CD4-positive, alpha-beta T cell treated with Interleukin-17A for 4 hours (primary cell): ENCODE measurements around the gene NDEL1.

ENCODE experiments used
- DNase-seq: peaks from one replicate; pipeline ENCODE4 v3.0.0-alpha.2; 2020; ENCODE audit warnings: mixed read lengths

NDEL1 gene

DNA sequence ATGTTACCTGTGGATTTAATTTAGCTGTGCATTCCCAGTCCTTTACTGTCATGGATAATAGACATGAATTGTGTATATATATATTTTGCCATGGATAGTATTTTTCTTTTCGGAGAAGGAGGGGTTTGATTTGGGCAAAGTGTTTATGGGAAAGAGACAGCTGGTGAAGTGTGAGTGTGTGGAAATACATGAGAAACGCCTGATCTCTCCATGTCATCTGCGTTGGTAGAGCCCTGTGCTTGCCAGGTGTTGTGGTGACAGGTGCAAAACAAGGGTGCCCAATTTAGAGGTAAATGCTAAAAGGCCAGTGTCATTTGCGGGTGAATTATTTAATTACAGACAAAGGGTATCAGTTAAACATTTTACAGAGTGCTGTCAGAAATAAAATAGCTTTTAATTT, 23.4 kb downstream of the NDEL1 start:
- no peak for DNase-seq

DNA sequence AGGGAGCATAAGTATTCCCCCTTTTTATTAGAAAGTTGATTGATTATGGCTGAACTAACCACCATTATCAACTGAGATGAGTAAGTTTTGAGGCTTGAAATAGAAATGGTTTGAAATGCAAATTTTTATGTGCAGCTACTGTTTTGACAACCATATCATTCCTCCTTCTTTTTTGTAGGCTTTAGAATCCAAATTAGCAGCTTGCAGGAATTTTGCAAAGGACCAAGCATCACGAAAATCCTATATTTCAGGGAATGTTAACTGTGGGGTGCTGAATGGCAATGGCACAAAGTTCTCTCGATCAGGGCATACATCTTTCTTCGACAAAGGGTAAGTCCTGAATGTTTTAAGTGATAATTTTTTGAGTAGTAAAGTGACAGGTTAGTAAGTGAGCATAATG, 24.1 kb downstream of the NDEL1 start:
- DNase-seq = no peak

DNA sequence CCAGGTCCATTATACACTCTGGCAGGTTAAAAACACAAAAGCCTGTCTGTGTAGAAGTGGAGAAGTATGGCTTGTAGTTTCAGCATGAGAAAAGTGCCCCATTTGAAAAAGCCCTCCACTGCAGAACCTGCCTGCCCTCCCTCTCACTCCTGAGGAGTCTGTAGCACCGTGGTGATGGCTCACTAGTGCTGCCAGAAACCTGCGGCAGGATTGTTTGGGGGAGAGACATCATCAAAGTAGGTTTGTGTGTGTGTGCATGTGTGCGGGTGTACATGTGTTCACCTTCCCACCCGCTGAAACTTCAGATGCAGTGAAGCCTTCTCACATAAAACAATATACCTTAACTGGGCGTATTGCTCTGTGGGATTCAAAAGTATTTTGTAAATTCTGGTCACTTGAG, 26.9 kb downstream of the NDEL1 start:
- DNase-seq = no peak

DNA sequence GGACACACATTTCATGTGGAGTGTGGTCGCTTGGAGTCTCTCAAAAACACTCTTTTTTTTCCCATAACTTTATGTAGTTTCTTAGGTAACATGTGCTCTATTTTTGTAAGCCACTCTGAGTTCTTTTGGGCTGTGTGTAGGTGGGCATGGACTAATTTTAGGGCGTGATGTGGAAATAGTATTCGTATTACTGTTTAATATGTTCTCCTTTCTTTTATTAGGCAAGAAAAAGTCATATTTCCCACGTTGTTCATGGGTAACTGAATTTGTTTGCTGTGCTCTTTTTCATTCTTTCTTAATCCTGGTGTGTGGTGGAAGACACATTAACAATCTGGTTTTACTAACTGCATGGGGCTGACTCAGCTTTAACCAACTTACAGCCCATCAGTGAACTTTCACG, 27.4 kb downstream of the NDEL1 start:
- DNase-seq = no peak

DNA sequence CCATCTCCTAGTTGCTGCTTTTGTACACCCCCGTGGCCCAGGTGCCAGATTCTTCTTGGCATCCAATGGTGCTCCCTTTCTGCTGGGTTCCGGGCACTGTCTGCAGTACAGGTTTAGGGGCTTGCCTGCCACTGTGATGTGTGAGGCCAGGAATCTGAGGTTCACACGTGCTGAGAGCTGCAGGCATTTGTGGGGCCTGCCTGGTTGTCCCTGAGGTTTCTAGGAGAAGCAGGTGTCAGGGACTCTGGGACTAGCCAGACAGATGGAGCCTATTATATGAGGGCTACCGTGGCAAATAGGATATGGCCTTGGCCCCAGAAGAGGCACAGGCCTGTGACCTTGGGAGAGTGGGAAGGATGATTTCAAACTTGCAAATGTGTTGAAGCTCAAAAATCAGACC, 29.3 kb downstream of the NDEL1 start:
- no peak for DNase-seq

DNA sequence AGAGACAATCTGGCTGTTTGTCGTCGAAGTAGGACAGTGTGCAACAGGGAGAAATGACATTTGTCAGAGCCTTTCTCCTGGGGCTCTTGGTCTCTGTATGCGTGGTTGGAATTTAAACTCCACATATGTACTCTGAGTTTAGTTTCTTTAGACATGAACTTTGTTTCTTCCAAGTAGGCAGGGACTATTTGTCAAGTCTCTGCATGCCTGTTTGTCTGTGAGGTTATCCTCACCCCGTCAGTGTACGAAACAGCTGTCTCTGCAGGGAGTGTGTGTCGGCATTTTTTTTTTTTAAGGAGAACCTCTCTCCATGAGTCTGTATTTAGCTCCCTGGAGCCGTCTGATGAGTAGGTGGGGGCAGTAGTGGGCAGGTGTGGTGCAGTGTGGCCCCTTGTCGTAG, 29.7 kb downstream of the NDEL1 start:
- no peak for DNase-seq

DNA sequence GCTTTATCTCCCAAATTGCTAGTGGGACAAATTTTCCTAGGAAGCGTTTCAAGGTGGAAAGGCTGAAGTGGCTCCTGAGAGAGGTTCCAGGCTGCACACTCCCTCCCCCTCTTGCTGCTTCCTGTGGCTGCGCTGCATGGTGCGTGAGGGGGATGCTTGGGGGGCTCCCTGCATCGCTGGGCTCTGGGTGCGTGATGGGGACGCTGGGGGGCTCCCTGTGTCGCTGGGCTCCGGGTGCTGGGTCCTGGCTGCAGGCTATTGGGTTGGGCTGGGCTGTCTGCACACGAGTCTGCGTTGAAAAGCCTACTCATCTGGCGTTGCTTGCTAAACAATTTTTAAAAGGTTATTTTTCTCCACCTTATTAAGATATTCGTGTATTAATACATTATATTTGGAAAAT, 30.1 kb downstream of the NDEL1 start:
- DNase-seq = no peak

DNA sequence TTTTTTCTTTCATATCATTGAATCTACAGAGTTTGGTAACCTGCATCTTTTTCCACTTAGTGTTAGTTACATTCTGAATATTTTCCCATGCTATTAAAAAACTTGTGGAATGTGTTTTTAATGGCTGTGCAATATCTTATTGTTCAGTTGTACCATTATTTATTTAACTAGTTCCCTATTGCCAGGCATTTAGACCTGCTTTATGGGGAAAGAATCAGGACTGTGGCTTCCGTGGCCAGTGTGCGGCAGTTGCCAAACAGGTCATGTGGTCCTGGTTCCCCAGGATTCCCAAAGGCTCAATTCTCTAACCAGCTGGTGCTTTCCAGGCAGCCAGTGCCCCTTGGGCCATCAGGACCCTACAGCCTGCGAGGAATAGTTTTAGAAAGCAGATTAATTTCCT, 30.8 kb downstream of the NDEL1 start:
- no peak for DNase-seq

DNA sequence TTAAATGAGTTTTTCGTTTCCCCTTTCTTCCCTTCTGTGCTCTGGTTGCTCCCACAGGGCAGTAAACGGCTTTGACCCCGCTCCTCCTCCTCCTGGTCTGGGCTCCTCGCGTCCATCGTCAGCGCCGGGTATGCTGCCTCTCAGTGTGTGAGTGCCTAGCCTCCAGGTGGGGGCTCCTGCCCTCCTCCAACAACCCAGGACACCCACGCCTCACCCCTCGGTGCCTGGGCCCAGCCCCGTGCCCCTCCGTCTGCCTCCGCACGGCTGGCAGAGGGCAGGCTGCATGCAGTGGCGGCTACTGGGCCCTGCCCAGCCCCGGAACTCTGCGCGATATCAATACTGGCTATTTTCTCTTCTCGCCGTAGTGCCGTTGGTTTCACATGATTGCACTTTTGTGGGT, 31.2 kb downstream of the NDEL1 start:
- no peak for DNase-seq

DNA sequence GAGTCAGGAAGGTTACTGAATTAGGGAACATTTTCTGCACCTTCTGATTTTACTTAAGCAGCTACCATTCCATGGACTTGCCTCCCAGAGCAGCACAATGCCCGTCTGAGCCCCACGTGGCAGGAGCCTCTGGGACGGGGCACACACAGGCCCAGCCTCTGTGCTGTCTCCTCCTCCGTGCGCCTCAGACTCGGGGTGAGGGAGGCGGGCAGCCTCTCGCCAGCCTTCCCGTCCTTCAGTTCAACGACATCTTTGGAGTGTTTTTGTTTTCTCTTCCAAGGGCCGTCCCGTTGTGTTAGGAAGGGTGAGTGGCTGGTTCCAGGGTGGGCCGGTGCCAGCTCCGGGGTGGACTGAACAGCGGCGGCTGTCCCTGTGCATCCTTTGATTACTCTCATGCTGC, 31.8 kb downstream of the NDEL1 start:
- DNase-seq = no peak

DNA sequence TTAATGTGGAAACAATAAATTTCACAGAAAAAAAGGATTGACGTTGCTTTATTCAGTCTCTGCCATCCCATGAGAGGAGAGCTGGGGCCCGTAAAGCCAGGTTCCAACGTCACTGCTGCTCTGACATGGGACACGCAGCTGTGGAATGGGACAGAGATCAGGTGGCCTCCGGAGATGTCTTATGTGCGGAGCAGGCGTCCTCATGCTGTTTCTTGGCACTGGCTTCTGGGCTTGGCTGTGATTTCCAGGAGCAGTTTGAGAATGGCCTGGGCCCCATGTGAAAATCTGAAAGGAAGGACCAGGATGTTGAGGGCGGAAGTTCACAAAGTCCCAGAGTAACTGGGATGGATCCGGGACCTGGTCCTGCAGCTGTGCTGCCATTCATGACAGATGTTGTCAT, 32.4 kb downstream of the NDEL1 start:
- no peak for DNase-seq

DNA sequence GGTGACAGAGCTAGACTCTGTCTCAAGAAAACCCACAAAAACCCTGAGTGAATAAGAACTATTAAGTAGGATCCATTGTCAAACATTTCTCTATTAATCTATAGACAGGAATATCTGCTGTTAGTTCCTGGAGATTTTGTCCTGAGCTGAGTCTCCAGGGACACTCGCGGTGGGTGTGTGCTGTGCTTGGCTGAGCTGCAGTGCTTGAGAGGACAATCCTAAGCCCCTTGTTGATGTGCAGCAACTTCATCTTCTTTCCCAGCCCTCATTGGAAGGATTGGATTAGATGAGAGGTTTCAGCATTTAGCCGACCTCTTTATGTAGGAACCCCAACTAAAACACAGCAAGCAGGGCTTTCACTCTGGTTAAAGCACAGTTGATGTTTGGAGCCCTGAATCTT, 33.3 kb downstream of the NDEL1 start:
- DNase-seq = no peak

DNA sequence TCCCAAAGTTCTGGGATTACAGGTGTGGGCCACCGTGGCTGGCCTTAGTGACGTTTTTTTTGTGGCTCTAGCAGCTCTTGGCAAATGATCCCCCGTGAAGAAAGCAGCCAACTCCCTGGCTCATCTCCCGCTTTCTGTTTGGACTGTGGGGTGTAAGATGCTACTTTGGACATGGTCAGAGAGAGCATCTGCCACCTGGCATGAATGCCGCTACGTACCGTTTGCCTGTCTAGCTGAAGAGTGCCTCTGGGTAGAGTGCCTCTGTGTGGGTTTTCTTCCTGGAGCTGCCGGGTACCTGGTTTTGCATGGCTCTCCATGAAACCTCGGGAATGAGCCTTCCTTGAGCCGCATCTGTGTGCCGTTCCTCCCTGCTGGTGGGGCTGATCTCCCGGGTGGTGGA, 34.3 kb downstream of the NDEL1 start:
- DNase-seq = no peak

DNA sequence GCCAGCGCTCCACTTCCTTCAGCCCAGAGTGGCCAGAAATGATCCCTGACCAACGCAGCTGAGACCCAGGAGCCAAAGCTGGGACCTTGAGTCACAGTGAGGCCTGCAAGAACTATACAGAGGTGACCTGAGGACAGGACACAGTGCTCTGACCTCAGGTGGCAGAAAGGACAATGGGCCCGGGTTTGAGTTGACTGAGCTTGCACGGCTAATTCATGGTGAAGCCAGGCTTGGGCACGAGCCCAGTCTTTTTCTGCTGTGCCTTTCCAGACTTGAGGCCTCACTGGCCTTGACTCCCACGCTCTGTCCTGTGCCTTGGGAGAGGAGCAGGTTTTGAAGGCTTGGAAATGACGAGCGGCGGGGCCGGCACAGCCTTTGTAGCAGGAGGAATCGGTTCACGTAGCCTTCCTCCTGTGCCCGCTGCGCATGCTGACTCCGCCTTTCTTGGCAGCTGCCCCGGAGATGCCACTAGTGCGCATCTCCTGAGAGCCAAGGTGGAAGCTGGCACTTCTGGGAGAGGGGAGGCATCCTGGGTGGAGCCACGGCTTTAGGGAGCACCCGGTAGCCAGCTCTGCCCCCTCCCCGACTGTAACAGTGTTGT, 34.9 kb downstream of the NDEL1 start:
- no peak for DNase-seq

DNA sequence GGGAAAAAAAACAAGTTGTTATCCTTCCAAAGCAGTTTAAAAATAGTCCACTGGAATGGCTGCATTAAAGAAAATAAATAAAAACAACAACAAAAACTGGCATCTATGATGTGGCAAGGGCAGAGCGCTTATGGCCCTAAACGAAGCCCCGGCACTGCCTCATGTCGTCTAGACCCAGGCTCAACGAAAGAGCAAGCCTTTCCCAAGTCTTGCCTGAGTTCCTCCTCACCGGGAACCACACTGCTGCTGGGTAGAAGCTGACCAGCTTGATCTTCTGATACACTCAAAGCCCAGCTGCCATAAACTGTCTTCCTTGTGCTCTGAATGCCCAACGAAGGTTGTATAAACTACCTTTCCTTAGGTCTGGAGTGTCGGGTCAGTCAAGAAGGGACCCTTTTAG, 37.0 kb downstream of the NDEL1 start:
- DNase-seq = no peak

DNA sequence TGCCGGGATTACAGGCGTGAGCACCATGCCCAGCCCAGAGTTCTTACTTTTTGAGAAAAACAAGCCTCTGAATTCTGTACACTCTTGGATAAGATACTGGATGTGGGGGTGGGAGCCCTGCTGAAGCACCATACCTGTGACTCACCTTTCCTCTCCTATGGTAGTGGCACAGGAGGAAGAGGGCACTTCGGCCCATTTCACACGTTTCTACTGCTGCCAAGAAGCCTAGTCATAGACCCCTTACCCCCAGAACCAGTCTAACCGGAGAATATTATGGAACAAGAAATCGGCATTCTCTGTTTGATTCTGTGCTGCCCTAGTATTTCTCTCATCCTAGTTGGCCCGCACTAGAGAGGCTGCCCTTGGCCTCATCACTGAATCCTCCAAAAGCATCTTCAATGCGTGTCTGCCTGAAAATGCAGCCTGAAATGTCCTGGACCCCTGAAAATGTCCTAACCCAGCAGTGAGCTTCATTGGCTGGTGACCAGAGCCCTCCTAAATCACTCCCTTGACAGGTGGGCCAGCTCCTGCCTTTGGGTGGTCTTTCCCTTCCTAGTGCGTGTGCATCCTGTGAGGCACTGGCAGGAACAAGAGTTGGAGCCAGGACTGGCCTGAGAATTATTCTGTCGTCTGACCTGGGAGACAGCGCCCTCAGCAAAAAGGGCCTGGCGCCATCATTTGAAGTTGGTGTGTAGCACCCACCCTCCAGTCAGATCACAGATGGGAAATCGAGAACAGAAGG, 37.9 kb downstream of the NDEL1 start:
- DNase-seq = no peak

DNA sequence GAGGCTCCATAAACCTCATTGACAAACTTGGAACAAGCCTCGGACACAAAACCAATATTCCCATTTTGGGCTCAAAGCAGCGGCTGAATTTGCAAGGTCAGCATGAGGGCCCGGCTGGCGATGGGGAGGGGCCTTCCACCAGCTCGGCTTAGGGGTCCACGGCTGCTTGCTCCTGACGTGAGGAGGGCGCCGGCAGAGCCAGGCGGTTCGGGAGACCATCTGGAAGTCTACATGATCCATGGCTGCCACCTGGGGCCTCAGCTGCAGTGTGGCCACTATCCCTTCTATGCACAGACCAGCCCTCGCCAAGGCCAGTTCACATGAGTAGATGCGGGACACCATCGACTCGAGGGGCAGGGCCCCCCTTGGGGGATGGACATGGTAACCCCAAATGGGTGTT, 39.1 kb downstream of the NDEL1 start:
- DNase-seq = no peak

DNA sequence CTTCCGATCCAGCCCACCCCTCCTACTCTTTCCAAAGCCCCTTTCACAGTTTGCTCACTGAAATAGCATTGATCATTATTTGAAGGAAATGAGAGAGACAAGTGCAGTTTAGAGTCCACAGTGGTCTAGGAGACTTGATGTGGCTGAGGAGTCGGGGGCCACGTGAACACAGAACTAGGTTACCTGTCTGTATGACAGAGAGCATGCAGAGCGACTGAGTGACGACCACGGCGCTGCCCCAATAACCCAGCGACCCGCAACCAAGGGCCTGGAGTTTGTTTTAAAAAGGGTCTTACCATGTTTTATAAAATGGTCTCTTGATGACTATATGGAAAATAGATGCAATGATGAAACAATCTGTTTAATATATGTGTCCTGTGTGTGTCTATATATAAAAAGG, 39.5 kb downstream of the NDEL1 start:
- no peak for DNase-seq

DNA sequence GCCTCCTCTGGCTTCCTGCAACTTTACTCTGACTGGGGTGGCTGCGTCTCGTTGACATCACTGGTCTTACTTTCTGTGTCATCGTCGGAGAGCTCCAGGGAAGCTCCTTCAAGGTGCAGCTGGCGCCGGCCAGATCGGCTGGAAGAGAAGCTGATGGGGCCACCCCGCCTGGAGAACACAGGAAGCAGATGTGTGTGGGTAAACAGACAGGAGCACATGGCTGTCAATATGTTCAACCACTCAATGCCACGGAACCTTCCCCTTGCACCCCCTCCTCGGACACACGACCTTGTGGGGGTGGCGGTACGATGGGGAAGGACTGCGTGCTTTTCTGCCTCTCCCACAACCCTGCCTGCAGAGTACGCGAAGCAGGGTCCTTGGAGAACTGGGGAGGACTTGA, 40.1 kb downstream of the NDEL1 start:
- DNase-seq = no peak

DNA sequence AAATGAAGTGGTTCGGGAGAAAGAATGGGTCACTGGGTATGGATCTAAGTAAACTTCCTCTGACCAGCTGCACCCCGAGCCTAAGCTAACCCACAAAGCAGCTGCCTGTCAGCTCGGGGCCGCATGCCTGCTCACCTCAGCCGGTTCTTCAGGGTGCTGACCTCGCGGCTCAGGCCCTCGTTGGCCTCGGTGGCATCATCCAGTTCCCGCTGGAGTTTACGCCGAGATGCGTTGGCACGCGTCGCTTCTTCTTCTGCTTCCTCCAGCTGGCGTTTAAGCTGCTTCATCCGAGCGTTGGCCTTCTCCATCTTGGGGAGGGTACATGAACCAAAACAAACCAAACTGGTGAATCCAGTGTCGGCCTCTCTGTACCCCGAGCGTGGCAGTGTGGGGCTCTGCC, 41.1 kb downstream of the NDEL1 start:
- no peak for DNase-seq

DNA sequence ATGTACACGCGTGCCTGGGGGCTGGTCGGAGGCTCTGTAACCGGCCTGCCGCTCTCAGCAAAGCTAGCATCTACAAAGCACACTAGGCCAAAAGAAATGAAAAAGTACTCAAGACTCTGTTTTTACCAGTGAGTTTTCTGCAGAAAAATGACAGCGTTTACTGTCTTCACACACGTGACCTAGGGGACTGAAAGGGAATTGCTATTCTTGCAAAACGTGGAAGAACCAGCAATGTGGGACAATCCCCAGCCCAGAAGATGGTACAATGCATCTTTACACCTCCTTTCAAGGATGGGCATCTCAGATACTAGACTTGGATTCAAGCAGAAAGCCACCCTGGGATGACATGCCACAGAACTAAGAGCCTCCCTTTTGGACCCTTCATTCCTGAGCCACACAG, 41.5 kb downstream of the NDEL1 start:
- no peak for DNase-seq

DNA sequence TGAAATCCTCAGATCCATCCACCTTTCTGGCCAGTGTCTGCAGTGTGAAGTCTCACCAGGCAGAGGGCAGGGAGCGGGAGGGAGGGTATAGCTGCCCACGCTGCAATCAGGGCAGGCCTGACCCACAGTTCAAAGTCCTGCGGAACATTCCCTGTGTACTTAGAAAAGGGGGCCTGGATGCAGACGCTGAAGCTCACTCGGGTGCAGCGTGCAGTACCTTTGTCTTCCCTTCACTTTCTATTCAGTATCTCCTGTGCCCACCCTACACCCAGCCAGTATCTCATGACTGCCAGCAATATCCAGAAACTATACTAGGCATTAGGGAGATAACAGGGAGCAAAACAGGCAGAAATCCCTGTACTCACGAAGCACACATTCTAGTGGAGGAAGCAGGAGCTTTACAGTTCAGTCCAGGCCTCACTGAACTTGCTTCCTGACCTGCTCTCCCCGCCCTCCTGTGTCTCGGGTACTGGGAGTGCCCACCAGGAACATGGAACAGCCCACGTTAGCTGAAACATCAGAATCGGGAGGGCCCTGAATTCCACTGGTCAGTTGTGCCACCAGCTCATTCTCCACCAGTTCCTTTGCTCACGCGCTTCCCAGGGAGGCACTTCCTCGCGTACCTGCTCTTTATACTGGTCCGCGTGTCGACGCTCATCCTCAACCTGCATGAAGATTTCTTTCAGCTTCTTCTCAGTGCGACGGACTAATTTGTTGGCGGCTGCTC, 42.2 kb downstream of the NDEL1 start:
- no peak for DNase-seq

DNA sequence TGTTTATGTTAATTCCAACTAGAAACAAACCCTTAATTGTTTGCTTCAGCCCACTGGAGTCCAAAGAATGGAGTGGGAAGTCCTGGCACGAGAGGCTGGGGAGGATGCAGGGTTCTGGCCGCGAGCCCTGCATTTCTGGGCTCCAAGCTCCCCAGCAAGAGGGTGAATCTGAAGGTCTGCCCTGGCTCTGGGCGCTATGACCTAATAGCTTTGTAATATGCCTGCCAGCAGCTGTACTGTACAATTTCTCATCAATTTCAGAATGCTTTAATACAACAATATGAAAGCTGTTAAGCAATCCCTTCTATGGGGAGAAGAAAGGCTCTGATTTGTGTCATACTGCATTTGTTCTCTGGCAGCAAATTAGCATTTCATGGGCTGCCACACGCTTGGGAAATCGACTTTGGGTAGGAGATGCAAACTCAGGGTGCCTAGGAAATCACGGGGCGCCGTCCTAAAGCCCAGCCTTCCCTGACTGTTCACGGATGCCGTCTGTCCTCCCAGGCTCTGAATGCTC, 43.8 kb downstream of the NDEL1 start:
- DNase-seq = no peak
